GM23338 (cell line): Measurements from ENCODE around the gene ID2.

ENCODE experiments used
- CREB1 ChIP-seq: fragments of 250-450 bp; sonication (Bioruptor Pico); IDR thresholded peaks from 2 replicates; pipeline ENCODE4 v1.5.0; 2020; ENCODE audit warnings: low read depth, mild to moderate bottlenecking, moderate library complexity
- EZH2 ChIP-seq: fragments of 200-600 bp; sonication (generic); IDR thresholded peaks from one replicate; pipeline ENCODE4 v1.8.0; 2017; ENCODE audit warnings: antibody characterized with exemption, mild to moderate bottlenecking, low read depth; ENCODE audit not compliant: unreplicated experiment
- POLR2AphosphoS5 ChIP-seq: IDR thresholded peaks from 2 replicates; pipeline ENCODE4 v1.6.1; 2016; ENCODE audit warnings: antibody characterized with exemption, low read depth
- TF ChIP-seq, protein P1 (sequence below), 2 experiments: fragments of 200-600 bp in 1 of 2; sonication (generic) in 1 of 2; conservative IDR thresholded peaks; 2 replicates each; pipeline versions ENCODE4 v1.5.1 to v1.6.1; 2016 to 2017; ENCODE audit warnings: antibody characterized with exemption in 2 of 2, low read depth in 2 of 2, mild to moderate bottlenecking in 2 of 2, moderate library complexity in 1 of 2
- TF ChIP-seq, protein P2 (sequence below): IDR thresholded peaks from 2 replicates; pipeline ENCODE4 v1.6.1; 2016; ENCODE audit warnings: antibody characterized with exemption

DNA sequence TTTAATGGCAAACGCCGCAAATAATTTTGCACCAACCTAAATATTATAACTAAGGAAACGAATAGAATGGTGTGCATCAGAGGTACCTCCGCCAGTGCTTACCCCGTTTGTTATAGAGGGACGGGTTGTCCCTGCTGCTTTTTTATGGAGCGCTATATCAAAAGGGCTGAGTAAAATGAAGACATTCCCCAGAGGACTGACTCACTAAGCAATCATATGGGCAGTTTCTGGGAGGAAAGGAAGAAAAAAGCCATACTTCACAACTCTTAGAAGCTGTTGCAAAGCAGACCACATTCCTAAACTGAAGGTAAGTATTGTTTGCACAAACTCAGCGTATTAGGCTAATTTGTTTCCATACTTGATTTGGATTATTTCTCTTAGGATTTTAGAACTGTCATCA lies 12.9 kb downstream of the ID2 start:
- TF ChIP-seq, protein P1, sequence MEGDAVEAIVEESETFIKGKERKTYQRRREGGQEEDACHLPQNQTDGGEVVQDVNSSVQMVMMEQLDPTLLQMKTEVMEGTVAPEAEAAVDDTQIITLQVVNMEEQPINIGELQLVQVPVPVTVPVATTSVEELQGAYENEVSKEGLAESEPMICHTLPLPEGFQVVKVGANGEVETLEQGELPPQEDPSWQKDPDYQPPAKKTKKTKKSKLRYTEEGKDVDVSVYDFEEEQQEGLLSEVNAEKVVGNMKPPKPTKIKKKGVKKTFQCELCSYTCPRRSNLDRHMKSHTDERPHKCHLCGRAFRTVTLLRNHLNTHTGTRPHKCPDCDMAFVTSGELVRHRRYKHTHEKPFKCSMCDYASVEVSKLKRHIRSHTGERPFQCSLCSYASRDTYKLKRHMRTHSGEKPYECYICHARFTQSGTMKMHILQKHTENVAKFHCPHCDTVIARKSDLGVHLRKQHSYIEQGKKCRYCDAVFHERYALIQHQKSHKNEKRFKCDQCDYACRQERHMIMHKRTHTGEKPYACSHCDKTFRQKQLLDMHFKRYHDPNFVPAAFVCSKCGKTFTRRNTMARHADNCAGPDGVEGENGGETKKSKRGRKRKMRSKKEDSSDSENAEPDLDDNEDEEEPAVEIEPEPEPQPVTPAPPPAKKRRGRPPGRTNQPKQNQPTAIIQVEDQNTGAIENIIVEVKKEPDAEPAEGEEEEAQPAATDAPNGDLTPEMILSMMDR (conservative IDR thresholded peaks at IDR 0.05; ENCODE audit: low read depth in 2 of 2), result no peak
- TF ChIP-seq CREB1 (CRISPR knock-in tag) (no peak), EZH2 (no peak), POLR2AphosphoS5 (no peak)
- TF ChIP-seq, protein P2, sequence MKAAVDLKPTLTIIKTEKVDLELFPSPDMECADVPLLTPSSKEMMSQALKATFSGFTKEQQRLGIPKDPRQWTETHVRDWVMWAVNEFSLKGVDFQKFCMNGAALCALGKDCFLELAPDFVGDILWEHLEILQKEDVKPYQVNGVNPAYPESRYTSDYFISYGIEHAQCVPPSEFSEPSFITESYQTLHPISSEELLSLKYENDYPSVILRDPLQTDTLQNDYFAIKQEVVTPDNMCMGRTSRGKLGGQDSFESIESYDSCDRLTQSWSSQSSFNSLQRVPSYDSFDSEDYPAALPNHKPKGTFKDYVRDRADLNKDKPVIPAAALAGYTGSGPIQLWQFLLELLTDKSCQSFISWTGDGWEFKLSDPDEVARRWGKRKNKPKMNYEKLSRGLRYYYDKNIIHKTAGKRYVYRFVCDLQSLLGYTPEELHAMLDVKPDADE, result no peak
